Naive thymus-derived CD4-positive, alpha-beta T cell (primary cell): ENCODE data around the gene TTC32. TPM values are rescaled to one million over a fixed set of nuclear protein-coding genes. Genes with fewer than 3 reads are reported as not detected.

Experiments
- polyA plus RNA-seq, 2 donors: library from polyadenylated mRNA; unstranded; fragments of 300-500 nt; fragmentation: Illumina TruSeq; gene quantifications; one replicate each; pipeline ENCODE4 v1.2.3, GENCODE V29; 2021
- total RNA-seq, 6 experiments: library from RNA in 5 of 6; stranded (reverse) in 5 of 6; gene quantifications; 1 replicate in 5 of 6; 2 replicates in 1 of 6; pipeline ENCODE4 v1.2.3 and lab custom pipeline; 2021 to 2026

TTC32 gene
- total and polyA plus RNA-seq, 7 experiments from 2014 or later, result 23.1 to 58.0 (median 42.7) TPM

Other genes with a start within 250 kb of the TTC32 start
- gene WDR35, start 88.1 kb upstream of the TTC32 start, total RNA-seq, result 1 to 10 TPM; 3.2 to 6.0 (median 3.7) TPM
- gene WDR35, start 88.1 kb upstream of the TTC32 start, polyA plus RNA-seq, result 1 to 10 TPM; 1.5 to 2.0 TPM
- not detected for gene MATN3, start 110.7 kb upstream of the TTC32 start, total RNA-seq
- gene MATN3, start 110.7 kb upstream of the TTC32 start, polyA plus RNA-seq, result not detected
- gene LAPTM4A, start 149.6 kb upstream of the TTC32 start, total RNA-seq, result 10 to 100 TPM; 32.3 to 78.2 (median 48.7) TPM
- gene LAPTM4A, start 149.6 kb upstream of the TTC32 start, polyA plus RNA-seq, result 100 to 1,000 TPM; 103 to 106 TPM